ENCODE measurements around the gene PPP1R8.

The PPP1R8 gene

GRCh38 chr1:27883536-27883935 lies 53.0 kb downstream of the PPP1R8 start:
- no peak for TF ChIP-seq REST (IDR thresholded peaks at IDR 0.05; ENCODE audit: low read depth)
- no peak for TF ChIP-seq EP300 (IDR thresholded peaks at IDR 0.05; ENCODE audit: borderline replicate concordance)
- no peak for TF ChIP-seq TEAD4 (IDR thresholded peaks at IDR 0.05)
- no peak for TF ChIP-seq TCF12 (IDR thresholded peaks at IDR 0.05; ENCODE audit: low read depth)
- no peak for TF ChIP-seq NFIC (IDR thresholded peaks at IDR 0.05)
- TF ChIP-seq CEBPB (IDR thresholded peaks at IDR 0.05): no peak
- no peak for TF ChIP-seq RAD21 (IDR thresholded peaks at IDR 0.05; ENCODE audit: low read depth)
- TF ChIP-seq MAX (IDR thresholded peaks at IDR 0.05): no peak
- TF ChIP-seq YY1 (IDR thresholded peaks at IDR 0.05; ENCODE audit: low read depth): no peak
- TF ChIP-seq USF1 (IDR thresholded peaks at IDR 0.05): no peak
- TF ChIP-seq TAF1 (IDR thresholded peaks at IDR 0.05; ENCODE audit: low read depth): no peak

- no peak for TF ChIP-seq NFIC (IDR thresholded peaks at IDR 0.05)
- no peak for TF ChIP-seq TCF12 (IDR thresholded peaks at IDR 0.05; ENCODE audit: low read depth)
- no peak for TF ChIP-seq RAD21 (IDR thresholded peaks at IDR 0.05; ENCODE audit: low read depth)
- no peak for TF ChIP-seq EP300 (IDR thresholded peaks at IDR 0.05; ENCODE audit: borderline replicate concordance)
- TF ChIP-seq CREB1 (IDR thresholded peaks at IDR 0.05; ENCODE audit: low read depth): no peak
- no peak for TF ChIP-seq YY1 (IDR thresholded peaks at IDR 0.05; ENCODE audit: low read depth)
- no peak for TF ChIP-seq ZBTB7A (IDR thresholded peaks at IDR 0.05; ENCODE audit: low read depth)
- TF ChIP-seq FOXM1 (IDR thresholded peaks at IDR 0.05; ENCODE audit: borderline replicate concordance, low read depth): no peak
- TF ChIP-seq CEBPB (IDR thresholded peaks at IDR 0.05): no peak
- TF ChIP-seq USF1 (IDR thresholded peaks at IDR 0.05): no peak
- TF ChIP-seq EGR1 (IDR thresholded peaks at IDR 0.05): no peak
- no peak for TF ChIP-seq TEAD4 (IDR thresholded peaks at IDR 0.05)
- no peak for TF ChIP-seq TAF1 (IDR thresholded peaks at IDR 0.05; ENCODE audit: low read depth)
- no peak for TF ChIP-seq REST (IDR thresholded peaks at IDR 0.05; ENCODE audit: low read depth)
Measured at GRCh38 chr1:27884006-27884954, 53.7 kb downstream of the PPP1R8 start.

GRCh38 chr1:27885114-27885528 lies 54.5 kb downstream of the PPP1R8 start:
- TF ChIP-seq ZBTB7A (IDR thresholded peaks at IDR 0.05; ENCODE audit: low read depth): no peak
- TF ChIP-seq YY1 (IDR thresholded peaks at IDR 0.05; ENCODE audit: low read depth): no peak
- no peak for TF ChIP-seq CREB1 (IDR thresholded peaks at IDR 0.05; ENCODE audit: low read depth)
- TF ChIP-seq TEAD4 (IDR thresholded peaks at IDR 0.05): no peak
- TF ChIP-seq USF1 (IDR thresholded peaks at IDR 0.05): no peak
- no peak for TF ChIP-seq TAF1 (IDR thresholded peaks at IDR 0.05; ENCODE audit: low read depth)
- no peak for TF ChIP-seq CEBPB (IDR thresholded peaks at IDR 0.05)
- TF ChIP-seq EP300 (IDR thresholded peaks at IDR 0.05; ENCODE audit: borderline replicate concordance): no peak
- no peak for TF ChIP-seq RAD21 (IDR thresholded peaks at IDR 0.05; ENCODE audit: low read depth)
- TF ChIP-seq FOXM1 (IDR thresholded peaks at IDR 0.05; ENCODE audit: borderline replicate concordance, low read depth): no peak
- TF ChIP-seq NFIC (IDR thresholded peaks at IDR 0.05): no peak
- no peak for TF ChIP-seq REST (IDR thresholded peaks at IDR 0.05; ENCODE audit: low read depth)

All from Ishikawa (cell line).